Gastrocnemius medialis (tissue), 4 donors: Measurements from ENCODE around the gene NEK10.

Experiments
- POLR2A ChIP-seq, 2 donors: fragments of 450-650 bp; IDR thresholded peaks; one replicate each; pipeline ENCODE4 v1.6.1; 2017; ENCODE audit warnings: antibody characterized with exemption in 2 of 2, mild to moderate bottlenecking in 2 of 2, moderate library complexity in 2 of 2
- TF ChIP-seq, protein P1 (sequence below), 5 experiments: fragments of 450-650 bp in 3 of 5; fragments of 200-600 bp in 2 of 5; sonication (generic) in 2 of 5; IDR thresholded peaks in 4 of 5; conservative IDR thresholded peaks in 1 of 5; 1 replicate in 4 of 5; 2 replicates in 1 of 5; pipeline ENCODE4 v1.5.1; 2016 to 2019; ENCODE audit warnings: antibody characterized with exemption in 5 of 5, mild to moderate bottlenecking in 3 of 5, moderate library complexity in 3 of 5

DNA sequence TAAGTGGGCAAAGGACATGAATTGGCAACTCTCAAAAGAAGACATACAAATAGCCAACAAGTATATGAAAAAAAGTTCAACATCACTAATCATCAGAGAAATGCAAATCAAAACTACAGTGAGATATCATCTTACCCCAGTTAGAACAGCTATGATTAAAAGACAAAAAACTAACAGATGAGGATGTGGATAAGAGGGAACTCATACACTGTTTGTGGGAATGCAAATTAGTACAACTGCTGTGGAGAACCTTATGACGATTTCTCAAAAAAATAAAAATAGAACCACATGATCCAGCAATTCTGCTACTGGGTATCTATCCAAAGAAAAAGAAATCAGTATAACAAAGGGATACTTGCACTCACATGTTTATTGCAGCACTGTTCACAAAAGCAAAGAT lies 28.6 kb downstream of the NEK10 start:
- TF ChIP-seq, protein P1, sequence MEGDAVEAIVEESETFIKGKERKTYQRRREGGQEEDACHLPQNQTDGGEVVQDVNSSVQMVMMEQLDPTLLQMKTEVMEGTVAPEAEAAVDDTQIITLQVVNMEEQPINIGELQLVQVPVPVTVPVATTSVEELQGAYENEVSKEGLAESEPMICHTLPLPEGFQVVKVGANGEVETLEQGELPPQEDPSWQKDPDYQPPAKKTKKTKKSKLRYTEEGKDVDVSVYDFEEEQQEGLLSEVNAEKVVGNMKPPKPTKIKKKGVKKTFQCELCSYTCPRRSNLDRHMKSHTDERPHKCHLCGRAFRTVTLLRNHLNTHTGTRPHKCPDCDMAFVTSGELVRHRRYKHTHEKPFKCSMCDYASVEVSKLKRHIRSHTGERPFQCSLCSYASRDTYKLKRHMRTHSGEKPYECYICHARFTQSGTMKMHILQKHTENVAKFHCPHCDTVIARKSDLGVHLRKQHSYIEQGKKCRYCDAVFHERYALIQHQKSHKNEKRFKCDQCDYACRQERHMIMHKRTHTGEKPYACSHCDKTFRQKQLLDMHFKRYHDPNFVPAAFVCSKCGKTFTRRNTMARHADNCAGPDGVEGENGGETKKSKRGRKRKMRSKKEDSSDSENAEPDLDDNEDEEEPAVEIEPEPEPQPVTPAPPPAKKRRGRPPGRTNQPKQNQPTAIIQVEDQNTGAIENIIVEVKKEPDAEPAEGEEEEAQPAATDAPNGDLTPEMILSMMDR (IDR thresholded peaks at IDR 0.05 in 4 of 5, conservative IDR thresholded peaks at IDR 0.05 in 1 of 5), result no peak
- no peak for TF ChIP-seq POLR2A (IDR thresholded peaks at IDR 0.05)
